GM21515 (cell line): Measurements from ENCODE around the gene CLIC3.
"Not testable (repeated sequence)": the region's sequence is repeated elsewhere in the genome, so short reads cannot be mapped to it uniquely, and the experiment has no call there.

Experiments used
- ATAC-seq: cut with Tn5 transposase; IDR thresholded peaks from one replicate; pipeline ENCODE4 v1.9.1; 2021; ENCODE audit not compliant: unreplicated experiment

Gene CLIC3

DNA sequence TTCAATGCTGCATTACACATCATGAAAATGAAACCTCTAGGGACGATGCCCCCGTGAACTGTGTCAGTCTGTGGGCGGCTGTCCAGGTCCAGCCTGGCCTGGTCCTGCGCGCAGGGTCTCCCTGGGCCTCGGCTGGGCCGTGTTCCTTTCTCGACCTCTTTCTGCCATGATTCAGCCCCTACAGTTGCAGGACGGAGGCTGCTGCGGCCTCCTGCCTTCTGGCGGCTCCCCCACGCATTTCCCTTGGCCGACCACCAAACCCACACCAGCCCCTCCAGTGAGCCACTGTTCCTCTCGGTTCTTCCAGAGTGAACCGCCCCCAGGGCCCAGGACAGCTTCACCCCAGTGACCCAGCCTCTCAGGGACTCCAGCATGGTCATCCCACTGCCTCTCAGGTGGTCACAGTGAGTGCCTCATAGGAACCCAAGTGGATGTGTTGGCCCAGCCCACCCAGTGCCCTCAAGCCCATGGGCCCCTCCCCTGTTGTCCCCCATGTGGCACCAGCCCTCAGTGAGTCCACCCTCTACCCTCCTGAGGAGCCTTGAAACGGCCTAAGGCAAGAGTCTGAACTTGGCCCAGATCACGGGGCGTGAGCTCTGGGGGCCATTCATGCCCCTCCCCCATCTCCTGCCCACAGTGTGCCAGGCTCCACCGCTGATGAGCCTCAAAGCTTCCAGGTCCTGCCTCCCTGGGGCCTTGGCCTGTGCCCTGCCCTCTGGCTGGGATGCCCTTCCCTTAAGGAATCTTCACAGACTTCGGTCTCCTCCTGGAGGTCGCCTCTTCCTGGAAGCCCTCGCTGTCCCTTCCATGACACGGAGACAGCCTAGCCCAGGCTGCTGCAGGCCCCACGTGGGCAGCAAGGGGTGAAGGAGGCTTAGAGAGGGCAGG, 10.0 kb upstream of the CLIC3 start:
- no peak for ATAC-seq

- not testable (repeated sequence) for ATAC-seq
These were observed 7.9 kb upstream of the CLIC3 start for GRCh38 chr9:137004285-137004684.

GRCh38 chr9:137002646-137003041, 6.3 kb upstream of the CLIC3 start:
- ATAC-seq, result no peak

GRCh38 chr9:137001857-137002645, 5.7 kb upstream of the CLIC3 start:
- no peak for ATAC-seq

- ATAC-seq, result peak; percentile 69
These were observed 4.0 kb upstream of the CLIC3 start for GRCh38 chr9:137000177-137000930.

DNA sequence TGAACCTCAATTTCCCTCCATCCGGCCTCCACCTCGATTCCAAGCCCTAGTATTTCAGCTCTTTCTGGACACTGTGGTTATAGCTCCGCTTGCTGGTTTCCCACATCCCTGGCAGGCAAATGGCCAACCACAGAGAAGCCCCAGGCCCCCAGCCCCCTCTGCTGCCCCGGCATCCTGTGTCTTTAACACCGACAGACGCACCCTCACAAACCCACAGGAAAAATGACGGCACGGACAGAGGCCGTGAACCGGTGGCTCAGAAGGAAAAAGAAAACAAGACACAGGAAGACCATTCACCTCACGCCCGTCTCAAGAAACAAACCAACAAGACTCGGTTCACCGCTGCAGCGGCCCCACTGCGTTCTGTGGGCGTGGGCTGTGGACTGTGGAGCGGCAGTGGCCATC, 1.5 kb upstream of the CLIC3 start:
- ATAC-seq, result no peak

GRCh38 chr9:136997371-136997770, 1.0 kb upstream of the CLIC3 start:
- no peak for ATAC-seq

DNA sequence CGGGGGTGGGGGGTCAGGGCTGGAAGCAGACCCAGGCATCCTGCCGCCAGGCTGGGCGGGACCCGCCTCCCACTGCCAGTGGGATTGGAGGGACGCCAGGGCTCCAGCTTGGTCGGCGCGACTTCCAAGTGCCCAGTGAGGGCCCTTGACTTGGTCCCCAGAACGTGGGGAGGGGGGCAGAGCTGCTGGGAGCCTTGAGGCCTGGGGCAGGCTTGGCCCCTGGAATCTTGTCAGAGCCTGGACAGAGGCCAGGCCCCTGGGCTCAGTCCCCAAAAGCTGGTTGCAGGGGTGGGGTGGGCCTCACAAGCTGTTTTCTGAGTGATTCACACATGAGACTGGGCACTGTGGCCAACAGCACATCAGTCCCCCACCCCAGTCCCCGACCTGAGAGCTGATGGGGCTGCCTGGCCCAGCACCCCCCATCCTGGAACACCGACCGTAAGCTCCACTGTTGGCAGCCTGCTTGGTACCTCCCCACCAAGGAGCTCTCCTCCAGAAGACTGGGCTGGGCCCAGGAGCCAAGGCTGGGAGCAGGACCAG, 526 bp downstream of the CLIC3 start:
- ATAC-seq, result no peak

DNA sequence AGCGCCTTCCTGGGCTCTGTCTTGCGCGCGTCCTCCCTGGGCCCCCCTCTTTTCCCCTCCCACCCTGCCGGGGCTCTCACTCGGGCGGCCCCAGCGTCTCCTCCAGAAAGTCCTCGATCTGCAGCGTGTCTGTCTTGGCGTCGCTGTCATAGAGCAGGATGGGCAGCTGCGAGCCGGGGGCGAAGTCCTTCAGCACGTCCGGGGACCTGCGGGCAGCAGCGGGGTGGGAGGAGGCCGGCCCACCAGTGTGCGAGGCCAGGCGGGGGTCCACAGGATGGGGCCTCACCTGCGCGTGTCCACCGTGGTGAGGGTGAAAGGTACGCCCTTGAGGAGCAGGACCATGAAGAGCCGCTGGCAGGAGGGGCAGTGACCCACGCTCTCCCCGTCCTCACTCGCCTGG, 1.0 kb downstream of the CLIC3 start:
- ATAC-seq, result no peak

DNA sequence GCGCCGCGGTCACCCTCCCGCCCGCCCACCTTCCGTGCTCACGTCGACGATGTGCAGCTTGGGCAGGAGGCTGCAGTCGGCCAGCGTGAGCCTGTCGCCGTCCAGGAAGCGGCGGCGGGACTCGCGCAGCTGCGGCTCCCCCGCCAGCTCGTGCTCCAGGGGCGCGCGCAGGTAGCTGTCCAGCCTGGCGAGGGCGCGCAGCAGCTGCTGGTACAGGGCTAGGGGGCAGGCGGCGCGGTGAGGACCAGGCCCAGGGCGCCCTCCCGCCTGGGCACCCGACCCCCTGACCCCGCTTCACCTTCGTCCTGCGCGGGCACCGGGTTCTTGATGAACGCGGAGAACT, 1.5 kb downstream of the CLIC3 start:
- no peak for ATAC-seq

GRCh38 chr9:136994180-136994887, 2.0 kb downstream of the CLIC3 start:
- no peak for ATAC-seq

- ATAC-seq, result no peak
These were observed 3.5 kb downstream of the CLIC3 start for GRCh38 chr9:136992819-136993369.

DNA sequence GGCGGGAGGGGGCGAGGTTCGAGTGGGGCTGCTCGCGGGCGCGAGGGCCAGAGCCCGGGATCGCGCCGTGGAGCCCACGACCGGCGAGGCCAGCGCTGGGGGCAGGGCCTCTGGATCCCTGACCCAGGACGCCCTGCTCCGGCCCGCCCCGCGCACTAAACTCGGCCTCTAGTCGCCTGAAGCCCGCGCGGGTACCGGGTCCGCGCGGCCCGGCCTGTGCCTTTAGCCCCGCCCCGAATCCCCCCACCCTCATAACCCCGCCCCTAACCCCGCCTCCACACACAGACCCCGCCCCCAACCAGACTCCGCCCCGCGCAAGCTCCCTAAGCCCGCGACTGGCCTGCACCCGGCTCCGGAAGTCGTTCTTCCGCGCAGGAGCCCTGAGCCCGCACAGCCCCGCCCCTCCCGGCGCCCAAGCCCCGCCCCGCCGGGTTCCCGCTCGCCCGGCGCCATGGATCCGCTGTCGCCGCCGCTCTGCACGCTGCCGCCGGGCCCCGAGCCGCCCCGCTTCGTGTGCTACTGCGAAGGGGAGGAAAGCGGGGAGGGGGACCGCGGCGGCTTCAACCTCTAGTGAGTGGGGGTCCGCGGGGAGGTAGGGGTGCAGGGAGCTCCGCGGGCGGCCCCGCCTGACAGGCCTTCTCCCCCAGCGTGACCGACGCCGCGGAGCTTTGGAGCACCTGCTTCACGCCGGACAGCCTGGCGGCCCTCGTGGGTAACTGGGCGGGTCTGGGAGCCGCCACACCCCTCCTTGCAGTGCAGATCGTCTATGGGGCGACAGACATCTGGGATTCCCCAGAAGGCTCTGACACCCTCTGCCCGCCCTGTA, 4.2 kb downstream of the CLIC3 start, which contains the start of gene PAXX:
TSS of gene PAXX (plus strand) at position 430 of the 826 bp plus-strand sequence. CDS start at position 452, 22 bp downstream.
- peak; percentile 69 for ATAC-seq

GRCh38 chr9:136990242-136990911, 6.0 kb downstream of the CLIC3 start:
- ATAC-seq, result no peak

DNA sequence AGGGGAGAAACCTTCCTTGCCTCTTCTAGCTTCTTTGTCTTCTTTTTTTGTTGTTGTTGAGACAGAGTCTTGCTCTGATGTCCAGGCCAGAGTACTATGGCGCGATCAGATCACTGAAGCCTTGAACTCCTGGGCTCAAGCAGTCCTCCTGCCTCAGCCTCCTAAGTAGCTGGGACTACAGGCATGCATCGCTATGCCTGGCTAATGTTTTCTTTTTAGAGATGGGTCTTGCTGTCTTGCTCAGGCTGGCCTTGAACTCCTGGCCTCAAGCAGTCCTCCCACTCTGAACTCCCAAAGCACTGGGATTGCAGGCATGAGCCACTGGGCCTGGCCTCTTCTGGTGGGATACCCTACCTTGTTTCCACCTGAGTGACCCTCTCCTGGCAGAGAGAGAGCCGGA, 7.5 kb downstream of the CLIC3 start:
- ATAC-seq, result no peak

DNA sequence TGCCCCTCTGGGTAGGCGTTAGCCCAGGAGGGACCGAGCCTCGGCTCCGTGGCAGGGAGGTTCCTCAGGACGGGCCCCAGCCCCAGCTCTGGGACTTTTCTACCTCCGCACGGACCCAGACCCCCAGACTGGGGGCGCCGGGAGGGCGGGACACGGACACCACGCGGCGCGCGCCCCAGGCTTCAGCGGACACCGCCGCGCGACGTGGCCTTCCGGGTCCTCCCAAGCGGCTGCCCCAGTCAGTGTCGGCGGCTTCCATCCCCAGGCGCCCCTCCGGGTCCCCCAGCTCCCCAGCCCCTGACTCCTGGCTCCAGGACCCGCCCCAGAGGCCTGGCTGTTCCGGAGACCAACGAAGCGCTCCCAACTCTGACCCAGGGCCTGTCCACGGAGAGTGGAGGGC, 10.5 kb downstream of the CLIC3 start:
- ATAC-seq, result no peak

DNA sequence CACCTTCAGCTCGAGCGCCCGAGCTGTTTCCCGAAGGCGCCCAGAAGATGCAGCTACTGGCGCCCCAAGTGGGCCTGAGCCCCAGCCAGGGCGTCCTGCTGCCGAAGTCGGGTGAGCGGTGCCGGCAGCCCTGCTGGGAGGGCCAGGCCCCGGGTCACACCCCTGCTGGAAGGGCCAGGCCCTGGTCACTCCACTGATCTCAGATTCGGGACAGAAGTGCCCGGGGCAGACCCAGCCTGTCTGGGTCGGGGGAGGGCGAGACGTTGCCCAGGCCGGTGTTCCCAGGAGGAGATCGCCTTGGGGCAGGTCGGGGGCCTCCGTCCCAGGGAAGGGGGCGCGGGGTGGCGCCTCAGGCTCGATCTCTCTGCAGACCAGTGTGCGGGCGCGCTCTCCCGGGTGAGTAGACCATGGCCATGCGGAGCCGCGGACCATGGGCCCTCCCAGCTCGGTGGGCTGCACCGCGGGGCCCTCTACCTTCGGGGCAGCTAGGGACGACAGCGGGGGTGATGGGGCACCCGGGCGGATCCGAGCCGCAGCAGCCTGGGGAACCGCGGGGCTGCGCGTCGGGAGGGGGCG, 11.3 kb downstream of the CLIC3 start:
- no peak for ATAC-seq

- no peak for ATAC-seq
These were observed 11.8 kb downstream of the CLIC3 start for GRCh38 chr9:136984464-136985026.
